ENCODE results near the gene NXPE3.

The NXPE3 gene

GRCh38 chr3:101803173-101803782, 24.3 kb downstream of the NXPE3 start:
- peak; percentile 54 for DNase-seq

DNA sequence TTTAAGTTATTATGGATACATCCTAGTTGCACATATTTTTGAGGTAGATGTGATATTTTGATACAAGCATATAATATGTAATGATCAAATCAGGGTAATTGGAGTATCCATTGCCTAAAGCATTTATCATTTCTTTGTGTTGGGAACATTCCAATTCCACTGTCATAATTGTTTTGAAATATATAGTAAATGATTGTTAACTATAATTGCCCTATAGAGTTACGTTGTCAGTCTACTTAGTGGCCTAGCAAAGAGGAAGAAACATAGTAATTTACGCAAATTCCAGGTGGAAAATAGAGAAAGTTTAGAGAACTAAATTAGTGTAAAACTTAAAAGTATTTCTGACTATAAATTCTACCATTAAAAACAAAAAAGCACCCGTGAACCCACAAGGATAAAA, 24.9 kb downstream of the NXPE3 start:
- DNase-seq: no peak

GRCh38 chr3:101806491-101806890, 27.5 kb downstream of the NXPE3 start:
- no peak for DNase-seq

DNA sequence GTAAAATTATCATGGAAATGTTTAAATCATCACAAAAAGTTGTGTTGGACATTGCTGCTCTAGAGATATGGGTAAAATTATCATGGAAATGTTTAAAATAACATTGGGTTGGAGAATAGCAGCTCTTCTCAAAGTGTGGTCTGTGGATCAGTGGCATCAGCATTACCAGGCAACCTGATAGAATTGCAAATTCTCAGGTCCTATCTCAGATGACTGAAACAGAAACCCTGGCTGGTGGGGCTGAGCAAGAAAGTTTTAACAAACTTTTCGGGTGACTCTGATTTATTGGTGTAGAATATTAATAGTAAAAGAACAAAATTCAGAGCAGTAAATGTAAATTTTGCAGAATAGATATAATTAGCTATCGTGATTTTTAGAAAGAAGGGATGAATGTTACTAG, 28.9 kb downstream of the NXPE3 start:
- no peak for DNase-seq

GRCh38 chr3:101809178-101810021, 30.4 kb downstream of the NXPE3 start:
- DNase-seq: peak; percentile 17

- no peak for DNase-seq
These were observed 31.0 kb downstream of the NXPE3 start for GRCh38 chr3:101810022-101810418.

DNA sequence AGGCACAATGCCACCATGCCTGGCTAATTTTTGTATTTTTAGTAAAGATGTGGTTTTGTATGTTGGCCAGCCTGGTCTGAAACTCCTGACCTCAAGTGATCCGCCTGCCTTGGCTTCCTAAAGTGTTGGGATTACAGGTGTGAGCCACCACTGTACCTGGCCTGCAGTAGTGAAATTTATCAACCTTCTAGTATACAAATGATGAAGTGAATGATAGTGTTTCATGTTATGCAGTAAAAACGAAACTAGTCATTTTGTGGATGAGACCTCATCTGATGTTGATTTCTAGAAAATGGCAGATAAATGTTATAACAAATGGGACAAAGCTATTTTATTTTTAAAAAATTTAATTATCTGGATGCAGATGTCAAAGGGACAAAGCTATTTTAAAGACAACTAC, 32.9 kb downstream of the NXPE3 start:
- no peak for DNase-seq

- no peak for DNase-seq
These were observed 33.9 kb downstream of the NXPE3 start for GRCh38 chr3:101812895-101813294.

GRCh38 chr3:101813817-101814440, 34.9 kb downstream of the NXPE3 start:
- DNase-seq: no peak

- no peak for DNase-seq
These were observed 35.8 kb downstream of the NXPE3 start for GRCh38 chr3:101814835-101815234.

GRCh38 chr3:101816215-101817149, 37.5 kb downstream of the NXPE3 start:
- no peak for DNase-seq

DNA sequence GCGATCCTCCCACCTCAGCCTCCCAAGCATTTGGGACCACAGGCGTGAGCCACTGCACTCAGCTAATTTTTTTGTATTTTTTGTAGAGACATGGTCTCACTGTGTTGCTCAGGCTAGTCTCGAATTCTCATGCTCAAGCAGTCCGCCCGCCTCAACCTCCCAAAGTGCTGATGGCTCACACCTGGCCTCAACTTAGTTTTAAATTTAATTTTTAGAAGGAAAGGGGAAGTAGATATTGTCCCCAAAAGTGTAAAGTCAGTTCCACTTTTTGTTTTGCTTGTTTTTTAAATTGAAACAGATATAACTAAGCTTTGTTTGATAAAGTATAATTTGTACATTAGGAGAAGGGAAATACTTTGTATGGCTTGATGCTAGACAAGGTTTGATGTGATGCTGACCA, 39.0 kb downstream of the NXPE3 start:
- DNase-seq: no peak

- no peak for DNase-seq
These were observed 40.7 kb downstream of the NXPE3 start for GRCh38 chr3:101819649-101820206.

- no peak for DNase-seq
These were observed 42.5 kb downstream of the NXPE3 start for GRCh38 chr3:101821503-101821902.

GRCh38 chr3:101823525-101823924, 44.5 kb downstream of the NXPE3 start:
- no peak for DNase-seq

DNA sequence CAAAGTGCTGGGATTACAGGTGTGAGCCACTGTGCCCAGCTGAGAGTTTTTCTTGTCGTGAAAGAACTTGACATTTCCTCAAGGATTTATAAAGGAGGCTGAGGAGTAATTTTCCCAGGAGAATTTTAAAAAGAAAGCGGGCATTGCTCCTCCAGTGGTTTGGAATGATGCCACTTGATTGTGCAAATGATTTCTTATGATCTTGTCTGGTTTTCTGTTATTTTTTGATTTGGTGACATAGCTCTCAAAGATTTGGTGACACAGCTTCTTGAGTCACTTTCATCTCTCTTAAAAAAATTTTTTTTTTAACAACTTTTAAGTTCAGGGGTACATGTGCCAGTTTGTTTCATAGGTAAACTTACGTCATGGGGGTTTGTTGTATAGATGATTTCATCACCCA, 45.7 kb downstream of the NXPE3 start:
- DNase-seq: no peak

DNA sequence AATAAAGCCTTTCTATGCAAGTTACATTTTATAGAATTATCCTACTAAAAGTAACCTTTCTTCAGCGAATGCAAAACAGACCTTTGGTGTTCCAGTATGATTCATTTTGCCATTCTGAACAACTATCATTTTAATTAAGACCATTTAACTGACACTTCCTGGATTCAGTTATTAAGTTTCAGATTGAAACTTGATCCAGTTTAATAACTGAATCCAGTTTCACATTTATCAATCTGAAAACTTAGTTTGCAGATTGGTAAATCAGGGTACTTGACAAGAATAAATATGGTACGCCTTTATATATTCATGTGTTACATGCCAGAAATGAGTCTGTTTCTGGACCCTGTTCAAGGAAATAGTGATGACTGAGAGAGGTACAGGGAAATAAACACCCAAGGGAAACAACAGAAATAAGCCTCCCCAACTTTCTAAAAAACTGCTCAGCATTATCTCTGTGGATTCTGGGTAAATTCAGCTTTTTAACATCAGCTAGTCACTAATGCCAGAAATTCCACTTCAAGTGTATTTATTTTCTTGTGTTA, 47.0 kb downstream of the NXPE3 start:
- DNase-seq: no peak

GRCh38 chr3:101827211-101828174, 48.5 kb downstream of the NXPE3 start:
- DNase-seq: peak; percentile 70

DNA sequence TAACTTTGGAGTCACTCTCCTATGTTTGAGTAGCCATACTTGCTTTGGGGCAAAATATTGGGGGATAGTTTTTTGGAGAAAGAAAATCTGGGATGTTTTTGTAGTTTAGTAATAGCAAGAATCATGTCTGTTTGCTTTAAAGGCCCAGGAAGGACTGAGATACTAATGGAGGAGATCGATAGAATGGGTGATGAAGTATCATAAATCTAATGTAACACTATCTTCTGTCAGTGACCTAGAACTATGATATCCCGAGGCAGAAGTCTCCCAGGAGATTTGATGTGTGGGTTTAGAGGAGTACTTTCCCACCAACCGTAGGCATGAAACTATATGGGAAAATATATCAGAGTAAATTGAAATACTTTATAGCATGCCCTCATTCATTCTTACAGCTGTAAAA, 49.3 kb downstream of the NXPE3 start:
- DNase-seq: no peak

DNA sequence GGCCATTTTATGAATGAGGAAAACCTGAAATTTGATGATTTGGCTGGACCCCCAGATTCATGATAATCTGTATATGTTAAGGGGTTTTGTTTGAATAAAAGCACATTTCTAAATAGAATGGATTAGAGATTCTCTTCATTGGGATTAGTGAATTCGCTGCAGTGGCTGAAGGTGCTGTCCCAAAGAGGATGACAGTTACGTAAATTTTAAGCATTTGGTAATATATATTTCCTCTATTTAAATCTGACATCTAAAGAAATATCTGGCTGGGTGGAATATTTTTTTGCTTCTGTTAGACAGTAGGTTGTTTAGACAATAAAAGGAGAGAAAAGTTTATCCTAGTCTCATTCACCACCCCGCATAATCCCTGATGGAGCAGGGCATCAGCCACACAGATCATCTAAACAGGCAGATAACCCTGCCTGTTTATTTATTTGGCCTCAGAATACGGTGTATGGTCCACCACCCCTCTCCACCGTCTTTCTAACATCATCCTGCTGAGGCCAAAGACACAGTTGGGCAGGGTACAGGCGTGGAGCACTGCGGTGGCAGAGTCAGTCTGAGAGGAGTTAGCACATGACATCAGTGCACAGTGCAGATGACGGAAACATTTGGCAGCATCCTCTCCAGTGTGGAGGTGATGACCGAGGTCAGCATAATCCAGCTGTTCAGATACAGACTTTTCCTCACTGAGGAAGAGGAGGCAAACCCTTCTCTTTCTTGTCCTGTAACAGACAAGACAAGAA, 49.9 kb downstream of the NXPE3 start:
- DNase-seq: peak; percentile 30
